Lower lobe of right lung (tissue), 2 donors: ENCODE data around the gene ARHGAP1. TPM values are rescaled to one million over a fixed set of nuclear protein-coding genes. Genes with fewer than 3 reads are reported as not detected.
A peak's percentile ranks its signal among the peaks of the same experiment; 100 is the strongest.

ENCODE experiments used
- ATAC-seq, 2 donors: fragments of 200-7000 bp; cut with Tn5 transposase; one replicate each; pipeline ENCODE4 v1.9.1; 2020 to 2022; ENCODE audit warnings: mild to moderate bottlenecking in 2 of 2, moderate library complexity in 2 of 2
- DNase-seq: peaks from one replicate; pipeline ENCODE4 v3.0.0-alpha.2; 2020
- H3K27ac ChIP-seq: fragments of 200-600 bp; one replicate; pipeline ENCODE4 v1.8.0; 2022
- H3K27me3 ChIP-seq: fragments of 200-600 bp; one replicate; pipeline ENCODE4 v1.8.0; 2022; ENCODE audit warnings: low read depth
- H3K36me3 ChIP-seq: fragments of 200-600 bp; one replicate; pipeline ENCODE4 v1.8.0; 2022; ENCODE audit warnings: mild to moderate bottlenecking
- H3K4me1 ChIP-seq: fragments of 200-600 bp; one replicate; pipeline ENCODE4 v1.8.0; 2022
- H3K4me3 ChIP-seq: fragments of 200-600 bp; one replicate; pipeline ENCODE4 v1.8.0; 2022; ENCODE audit warnings: mild to moderate bottlenecking
- H3K9me3 ChIP-seq: fragments of 200-600 bp; one replicate; pipeline ENCODE4 v1.8.0; 2022
- CTCF ChIP-seq: fragments of 200-600 bp; IDR thresholded peaks from one replicate; pipeline ENCODE4 v1.8.0; 2022; ENCODE audit warnings: antibody characterized with exemption, mild to moderate bottlenecking
- intact Hi-C: fragments of 100-400 bp; cut with DNase I; formaldehyde crosslinking; loops from one replicate; pipeline ENCODE4 v1.11.0; 2022
- total RNA-seq: library from RNA; stranded (reverse); fragmentation: NEBNext Ultra II Directional; extraction: Animal tissue kit (Norgen Biotek cat#: 25700); gene quantifications from one replicate; pipeline ENCODE4 v1.2.1, GENCODE V29; 2021
- donor health status: DM: no; HTN: yes; CAD: no; lungs with severe emphysema.

Gene ARHGAP1
- total RNA-seq, 1 donor from 2014 or later: 67.4 TPM

DNA sequence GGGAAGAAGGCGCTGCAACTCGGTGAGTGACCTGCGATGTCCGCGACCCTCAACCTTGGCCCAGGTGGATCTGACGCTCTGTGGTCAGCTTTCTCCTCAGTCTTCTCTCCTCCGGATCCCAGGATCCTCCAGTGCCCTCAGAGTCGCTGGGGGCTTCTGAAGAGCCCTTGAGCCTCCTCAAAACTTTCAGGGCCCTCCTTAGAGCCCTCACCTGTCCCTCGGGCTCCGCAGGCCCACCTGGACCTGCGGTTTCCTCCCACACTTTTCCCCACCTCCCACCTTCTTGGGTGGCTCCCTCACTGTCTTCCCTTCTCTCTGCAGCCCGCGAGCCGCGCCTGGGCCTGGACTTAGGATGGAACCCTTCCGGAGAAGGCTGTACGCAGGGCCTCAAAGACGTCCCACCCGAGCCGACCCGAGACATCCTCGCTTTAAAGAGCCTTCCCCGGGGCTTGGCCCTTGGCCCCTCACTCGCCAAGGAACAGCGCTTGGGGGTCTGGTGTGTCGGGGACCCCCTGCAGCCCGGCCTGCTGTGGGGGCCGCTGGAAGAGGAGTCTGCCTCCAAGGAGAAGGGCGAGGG, 747 bp upstream of the ARHGAP1 start:
- Histone ChIP-seq H3K36me3 (peaks cover 49% of the 10 kb centered on the region), H3K4me1 (peaks cover 55% of the 10 kb centered on the region), H3K27ac (peak overlapping the region; percentile 93), H3K4me3 (peak overlapping the region; percentile 98), H3K27me3 (no peaks in the 10 kb centered on the region), H3K9me3 (no peaks in the 10 kb centered on the region)
- DNase-seq (no peak), ATAC-seq (peak in 1 of 2 donors; percentile 1)
- TF ChIP-seq CTCF: no peak
- intact Hi-C loops: no loop called here

GRCh38 chr11:46698597-46698996, 1.8 kb downstream of the ARHGAP1 start:
- H3K36me3 ChIP-seq: peaks cover 49% of the 10 kb centered on the region
- no peak overlapping the region for H3K4me3 ChIP-seq
- H3K9me3 ChIP-seq: no peaks in the 10 kb centered on the region
- no peaks in the 10 kb centered on the region for H3K27me3 ChIP-seq
- H3K4me1 ChIP-seq: peaks cover 60% of the 10 kb centered on the region
- no peak for DNase-seq
- no peak overlapping the region for H3K27ac ChIP-seq
- no peak for ATAC-seq
- TF ChIP-seq CTCF: no peak
- intact Hi-C loops: no loop called here

GRCh38 chr11:46697723-46698122, 2.7 kb downstream of the ARHGAP1 start:
- no peak overlapping the region for H3K4me3 ChIP-seq
- H3K36me3 ChIP-seq: peaks cover 49% of the 10 kb centered on the region
- no peaks in the 10 kb centered on the region for H3K9me3 ChIP-seq
- H3K27ac ChIP-seq: no peak overlapping the region
- no peak for DNase-seq
- no peak for TF ChIP-seq CTCF
- H3K4me1 ChIP-seq: peaks cover 53% of the 10 kb centered on the region
- H3K27me3 ChIP-seq: no peaks in the 10 kb centered on the region
- intact Hi-C loops: no loop called here
- ATAC-seq: no peak

DNA sequence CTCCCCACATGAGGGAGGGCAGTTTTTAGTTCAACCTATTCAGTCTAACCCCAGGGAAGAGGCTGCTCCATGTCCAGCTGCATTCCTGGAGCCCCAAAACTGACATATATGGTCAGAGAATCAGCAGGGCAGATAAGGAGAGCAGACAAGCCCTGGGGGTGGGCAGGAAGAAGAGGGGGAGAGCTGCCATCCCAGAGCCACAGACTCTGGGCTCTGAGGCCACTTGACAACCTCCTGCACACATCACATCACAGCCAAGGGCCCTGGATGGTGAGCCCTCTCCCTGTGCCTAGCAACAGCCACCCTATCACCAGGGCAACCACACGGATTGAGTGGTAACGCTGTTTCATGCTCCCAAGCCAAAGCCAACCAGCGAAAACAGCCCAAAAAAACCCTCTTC, 3.1 kb downstream of the ARHGAP1 start:
- H3K27ac ChIP-seq: peak overlapping the region; percentile 21
- peaks cover 49% of the 10 kb centered on the region for H3K4me1 ChIP-seq
- H3K9me3 ChIP-seq: no peaks in the 10 kb centered on the region
- no peak overlapping the region for H3K4me3 ChIP-seq
- no peak for ATAC-seq
- H3K27me3 ChIP-seq: no peaks in the 10 kb centered on the region
- intact Hi-C loops: no loop called here
- no peak for TF ChIP-seq CTCF
- peaks cover 48% of the 10 kb centered on the region for H3K36me3 ChIP-seq
- DNase-seq: no peak

DNA sequence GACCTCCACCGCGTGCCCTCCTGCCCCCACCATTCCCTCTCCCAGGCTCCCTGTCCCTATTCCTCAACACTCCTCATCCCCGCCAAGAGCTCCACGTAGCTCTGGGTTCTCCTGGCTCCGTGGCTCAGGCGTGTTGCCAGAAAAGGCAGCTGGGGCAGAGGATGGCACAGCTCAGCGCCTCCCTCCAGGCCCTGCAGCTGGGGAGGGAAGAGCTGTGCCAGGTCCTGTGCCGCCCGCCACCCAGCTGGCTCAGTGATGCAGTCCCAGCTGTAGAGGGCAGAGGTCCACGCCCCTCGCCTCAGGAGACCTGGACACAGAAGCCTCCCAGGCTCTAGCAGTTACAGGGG, 4.2 kb downstream of the ARHGAP1 start:
- TF ChIP-seq CTCF: no peak
- ATAC-seq (no peak), DNase-seq (no peak)
- Histone ChIP-seq H3K27me3 (no peaks in the 10 kb centered on the region), H3K9me3 (no peaks in the 10 kb centered on the region), H3K36me3 (peaks cover 58% of the 10 kb centered on the region), H3K4me3 (no peak overlapping the region), H3K27ac (peak overlapping the region; percentile 21), H3K4me1 (peaks cover 40% of the 10 kb centered on the region)
- intact Hi-C loops: no loop called here
